HG03095 (cell line): ENCODE measurements around the gene DTNB.
A peak's percentile ranks its signal among the peaks of the same experiment; 100 is the strongest.
"Not testable (repeated sequence)": the region's sequence is repeated elsewhere in the genome, so short reads cannot be mapped to it uniquely, and the experiment has no call there.

ENCODE experiments used
- ATAC-seq: cut with Tn5 transposase; IDR thresholded peaks from one replicate; pipeline ENCODE4 v1.9.1; 2021; ENCODE audit warnings: moderate library complexity; ENCODE audit not compliant: unreplicated experiment

Gene DTNB

GRCh38 chr2:25426326-25426725 lies 247.1 kb downstream of the DTNB start:
- no peak for ATAC-seq

DNA sequence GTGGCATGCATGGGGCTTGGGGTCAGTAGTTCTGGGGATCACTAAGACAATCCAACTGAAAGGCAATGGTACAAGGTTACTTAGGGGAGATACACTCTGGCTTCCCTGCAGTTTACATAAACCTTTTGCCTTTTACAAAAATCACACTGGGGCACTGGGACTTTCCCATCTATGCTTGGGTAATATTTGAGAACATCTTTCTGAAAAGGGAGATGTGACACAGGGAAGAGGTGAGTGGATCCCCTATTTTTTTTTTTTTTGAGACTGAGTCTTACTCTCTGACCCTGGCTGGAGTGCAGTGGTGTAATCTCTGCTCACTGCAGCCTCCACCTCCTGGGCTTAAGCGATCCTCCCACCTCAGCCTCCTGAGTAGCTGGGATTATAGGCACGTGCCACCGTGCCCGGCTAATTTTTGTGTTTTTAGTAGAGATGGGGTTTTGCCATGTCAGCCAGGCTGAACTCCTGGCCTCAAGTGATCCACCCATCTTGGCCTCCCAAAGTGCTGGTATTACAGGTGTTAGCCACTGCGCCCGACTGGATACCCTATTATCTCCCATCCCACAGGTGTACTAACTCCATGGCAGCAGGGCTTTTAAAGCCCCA lies 248.8 kb downstream of the DTNB start:
- ATAC-seq = no peak

GRCh38 chr2:25421820-25422411 lies 251.5 kb downstream of the DTNB start:
- ATAC-seq = no peak

GRCh38 chr2:25421289-25421688 lies 252.1 kb downstream of the DTNB start:
- no peak for ATAC-seq

DNA sequence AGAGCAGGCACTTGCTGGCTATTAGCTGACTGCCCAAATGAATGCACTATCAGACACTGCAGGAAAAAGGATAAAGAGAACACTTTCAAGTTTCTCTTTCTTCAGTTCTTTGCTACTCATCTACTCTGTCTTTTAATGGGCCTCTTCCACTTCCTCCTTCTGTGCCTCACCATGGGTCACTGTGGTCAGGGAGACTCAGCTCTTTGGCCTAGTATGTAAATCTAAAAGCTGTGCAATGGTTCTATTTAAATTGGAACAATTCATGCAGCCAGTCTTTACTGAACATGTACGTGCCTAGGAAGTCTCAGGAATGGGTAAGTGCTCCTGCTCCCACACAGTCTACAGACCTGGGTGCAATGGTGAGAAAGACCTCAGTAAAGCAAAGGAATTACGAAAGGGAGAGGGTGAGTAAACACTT lies 252.5 kb downstream of the DTNB start:
- peak; percentile 46 for ATAC-seq

DNA sequence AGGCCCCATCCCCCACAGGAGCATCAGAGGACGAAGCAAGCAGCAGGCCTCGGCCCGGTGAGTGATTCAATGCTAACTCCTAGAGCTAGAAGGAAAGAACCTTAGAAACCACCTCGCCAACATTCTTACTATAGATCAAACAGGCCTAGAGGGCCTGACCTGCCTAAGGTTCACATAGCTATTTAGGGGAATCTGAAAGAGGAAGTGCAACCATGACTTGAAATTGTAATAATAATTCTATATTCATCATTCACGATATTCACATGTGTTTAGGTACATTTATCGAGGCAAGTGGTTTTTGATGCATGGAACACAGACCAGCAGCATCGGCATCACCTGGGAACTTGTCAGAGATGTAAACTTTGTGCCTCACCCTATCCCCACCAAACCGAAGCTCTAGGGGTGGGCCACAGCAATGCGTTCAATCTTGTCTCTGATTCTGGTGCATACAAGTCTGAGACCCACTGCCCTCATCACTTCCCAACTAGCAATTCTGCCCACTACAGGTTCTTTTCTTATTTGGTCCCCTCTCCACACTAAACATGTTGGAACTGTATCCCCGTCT lies 253.6 kb downstream of the DTNB start:
- ATAC-seq = peak; percentile 55

- no peak for ATAC-seq
Observed at GRCh38 chr2:25418944-25419677, 254.3 kb downstream of the DTNB start.

- no peak for ATAC-seq
Observed at GRCh38 chr2:25417715-25418369, 255.5 kb downstream of the DTNB start.

DNA sequence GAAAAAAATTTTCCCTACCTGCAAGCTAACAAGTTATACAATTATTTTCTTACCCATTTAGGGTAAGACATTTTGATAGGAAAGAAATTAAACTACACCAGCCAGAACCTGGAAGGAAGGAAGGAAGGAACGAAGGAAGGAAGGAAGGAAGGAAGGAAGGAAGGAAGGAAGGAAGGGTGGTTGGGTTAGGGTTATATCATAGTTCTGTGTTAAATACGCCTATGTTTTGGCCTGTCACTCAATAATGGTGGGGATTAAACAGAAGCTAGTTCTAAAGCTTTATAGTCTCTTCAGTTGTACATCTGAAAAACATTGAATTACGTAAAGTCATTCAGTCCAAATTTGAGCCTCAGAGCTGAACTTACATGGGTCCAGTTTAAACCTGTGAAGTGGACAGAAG lies 256.7 kb downstream of the DTNB start:
- ATAC-seq = no peak

DNA sequence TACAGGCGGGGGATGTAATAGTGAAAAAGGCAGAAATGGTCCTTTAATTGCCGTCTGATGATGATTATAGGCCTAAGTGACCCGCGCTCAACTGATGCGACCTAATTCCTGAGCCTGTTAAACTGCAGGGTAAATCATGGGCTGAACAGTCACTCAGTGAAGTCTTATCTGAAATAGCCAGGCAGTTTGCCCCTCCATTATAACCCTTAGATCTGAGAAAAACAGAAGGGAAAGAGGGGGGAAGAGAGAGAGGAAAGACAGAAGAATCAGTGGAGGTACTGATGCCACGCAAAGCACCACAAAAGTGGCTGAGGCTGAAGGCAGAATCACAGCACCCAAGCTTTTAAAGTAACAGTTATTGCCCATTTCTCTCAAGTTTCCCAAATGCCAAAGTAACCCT lies 258.6 kb downstream of the DTNB start:
- ATAC-seq = no peak

- ATAC-seq = not testable (repeated sequence)
Observed at GRCh38 chr2:25413409-25413808, 260.0 kb downstream of the DTNB start.

DNA sequence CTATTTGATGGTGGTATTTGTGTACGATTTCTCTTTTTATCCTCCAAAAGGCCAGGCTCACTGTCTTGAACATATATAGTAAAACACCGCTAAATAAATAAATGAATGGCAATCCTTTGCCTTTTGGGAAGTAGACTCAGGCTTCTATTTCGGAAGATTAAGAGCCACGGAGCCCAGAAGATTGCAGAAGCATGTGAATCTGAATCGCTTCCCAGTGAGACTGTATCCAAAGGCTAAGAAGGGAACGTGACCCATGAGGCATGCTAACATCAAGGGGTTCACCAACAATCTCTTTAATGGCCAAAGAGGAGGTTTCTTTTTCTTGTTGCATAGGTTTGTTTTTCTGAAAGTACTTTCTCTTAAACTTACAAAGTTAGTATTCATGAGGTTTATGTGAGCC lies 261.6 kb downstream of the DTNB start:
- ATAC-seq = no peak

DNA sequence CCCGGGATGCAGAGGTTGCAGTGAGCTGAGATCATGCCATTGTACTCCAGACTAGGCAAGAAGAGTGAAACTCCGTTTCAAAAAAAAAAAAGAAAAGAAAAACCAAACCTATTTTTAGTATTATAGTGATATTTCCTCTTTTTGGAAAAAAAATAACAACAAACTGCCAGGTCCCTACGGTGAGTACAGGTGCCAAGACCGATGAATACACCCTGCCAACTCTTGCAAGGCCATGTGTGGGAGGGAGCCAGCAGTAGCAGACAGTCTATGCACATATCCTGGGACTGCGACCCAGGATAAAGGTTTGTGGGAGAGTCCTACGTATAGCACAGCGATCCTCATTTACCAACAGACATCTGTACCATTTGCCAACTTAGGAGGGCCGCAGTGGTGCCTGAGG lies 262.1 kb downstream of the DTNB start:
- ATAC-seq = no peak

GRCh38 chr2:25410370-25410769 lies 263.0 kb downstream of the DTNB start:
- ATAC-seq = no peak

- no peak for ATAC-seq
Observed at GRCh38 chr2:25409468-25409867, 263.9 kb downstream of the DTNB start.

DNA sequence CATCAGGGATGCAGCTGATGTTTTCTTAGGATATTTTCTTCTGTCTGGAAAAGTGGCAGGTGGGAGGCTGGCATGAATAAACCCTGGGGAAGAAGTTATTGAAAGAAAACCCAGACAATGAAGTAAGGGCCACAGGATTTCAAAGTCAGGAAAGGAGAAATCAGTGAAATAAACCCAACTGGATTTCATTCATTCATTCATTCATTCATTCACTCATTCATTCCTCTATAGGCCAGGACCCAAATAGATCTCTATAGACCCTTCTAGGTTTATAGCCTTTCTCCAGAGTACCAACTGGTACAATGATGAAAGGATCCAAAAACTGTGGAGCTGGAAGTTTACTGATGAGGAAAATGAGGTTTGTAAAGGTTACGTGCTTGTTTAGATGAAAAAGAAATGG lies 264.3 kb downstream of the DTNB start:
- no peak for ATAC-seq

DNA sequence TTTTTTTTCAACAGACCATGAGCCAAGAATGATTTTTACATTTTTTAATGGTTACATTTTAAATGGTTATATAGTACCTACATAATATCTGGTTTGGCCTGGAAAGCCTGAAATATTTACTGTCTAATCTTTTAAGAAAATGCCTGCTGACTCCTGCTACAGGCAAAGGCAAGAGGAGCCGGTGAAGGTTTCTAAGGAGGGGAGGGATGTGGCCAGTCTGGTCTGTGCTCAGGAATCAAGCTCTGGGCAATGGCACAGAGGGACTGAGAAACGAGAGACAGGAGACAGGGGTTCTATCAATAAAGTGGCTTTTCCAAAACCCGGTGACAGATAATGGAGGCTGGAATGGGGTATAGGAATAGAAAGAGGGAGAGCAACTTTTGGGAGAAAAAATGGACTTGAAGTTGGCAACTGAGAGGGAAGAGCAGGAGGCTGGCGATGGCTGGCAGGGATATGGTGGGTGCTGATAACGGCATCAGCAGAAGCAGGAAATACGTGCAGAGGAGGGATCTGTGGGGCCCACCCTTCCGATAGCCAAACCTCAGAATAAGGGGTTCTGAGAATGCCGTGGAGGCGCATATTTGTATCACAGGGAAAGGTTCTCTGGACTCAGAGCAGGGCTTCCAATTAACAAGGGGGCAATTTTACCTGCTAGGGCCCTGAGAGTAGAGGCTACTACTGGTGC lies 267.6 kb downstream of the DTNB start:
- no peak for ATAC-seq

DNA sequence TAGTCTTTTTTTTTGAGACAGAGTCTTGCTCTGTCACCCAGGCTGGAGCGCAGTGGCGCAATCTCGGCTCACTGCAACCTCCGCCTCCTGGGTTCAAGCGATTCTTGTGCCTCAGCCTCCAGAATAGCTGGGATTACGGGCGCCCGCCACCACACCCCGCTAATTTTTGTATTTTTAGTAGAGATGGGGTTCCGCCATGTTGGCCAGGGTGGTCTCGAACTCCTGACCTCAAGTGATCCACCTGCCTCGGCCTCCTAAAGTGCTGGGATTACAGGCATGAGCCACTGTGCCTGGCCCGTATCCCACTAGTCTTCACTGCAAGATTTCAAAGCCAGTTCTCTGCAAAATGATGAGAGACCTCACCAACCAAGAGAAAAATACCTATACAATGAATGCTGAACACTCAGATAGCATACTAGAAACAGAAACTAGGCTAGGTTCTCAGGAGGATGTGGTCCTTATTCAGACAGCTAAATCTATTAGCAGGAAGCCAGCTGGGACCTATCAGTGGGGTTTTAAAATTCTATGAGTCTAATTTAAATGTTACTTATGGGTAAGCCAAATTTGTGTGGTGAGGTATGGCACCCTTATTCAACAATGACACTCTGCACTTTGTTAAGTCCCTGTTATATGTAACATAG lies 270.1 kb downstream of the DTNB start:
- ATAC-seq = peak; percentile 54

DNA sequence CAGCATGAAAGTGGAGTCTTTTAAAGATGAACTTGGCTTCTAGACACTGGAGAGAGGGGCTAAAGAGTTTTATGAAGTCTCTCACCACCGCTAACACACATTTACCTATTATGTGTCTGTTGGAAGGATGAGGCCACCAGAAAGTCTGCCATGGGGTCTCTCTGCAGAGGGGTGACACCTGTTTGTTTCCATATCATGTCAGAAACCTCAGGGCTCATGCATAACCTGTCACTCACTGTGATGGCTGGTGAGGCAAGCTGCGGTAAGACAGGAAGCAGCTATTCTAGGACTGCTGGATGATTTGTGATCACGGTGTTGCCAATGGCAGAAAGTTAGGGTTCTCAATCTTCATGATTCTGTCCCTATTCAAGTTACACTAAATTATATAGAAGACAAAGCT lies 270.9 kb downstream of the DTNB start:
- ATAC-seq = peak; percentile 62

GRCh38 chr2:25401307-25402026 lies 271.9 kb downstream of the DTNB start:
- ATAC-seq = no peak
